ENCODE measurements around the gene RSPH6A. TPM values are rescaled to one million over a fixed set of nuclear protein-coding genes. Genes with fewer than 3 reads are reported as not detected.

RSPH6A gene
- total and polyA plus RNA-seq, 2 of the 4 experiments (the other 2 are of a cell fraction): under 0.01 to 0.09 TPM

GRCh38 chr19:45780146-45780447, 35.0 kb downstream of the RSPH6A start:
- H4K5ac ChIP-seq (ENCODE audit: low read depth, low read length): no peak overlapping the region
- POLR2A ChIA-PET (ENCODE audit: unreplicated experiment): no interaction called here
- H2AK9ac ChIP-seq (replicated peaks; ENCODE audit: low read depth, low read length, poor library complexity): peak overlapping the region; percentile 31
- no peak overlapping the region for H4K91ac ChIP-seq (ENCODE audit: insufficient read depth, low read depth, low read length)
- CTCF ChIA-PET: no interaction called here
- H3K18ac ChIP-seq (ENCODE audit: low read depth, low read length): no peak overlapping the region
- H3K27ac ChIP-seq (ENCODE audit: insufficient read depth, low read length): no peak overlapping the region
- intact Hi-C loops (cut with micrococcal nuclease): no loop called here
- H3K4ac ChIP-seq (ENCODE audit: low read depth, low read length): no peak overlapping the region
- in situ Hi-C loops (cut with MboI; ENCODE audit: low sequenced_read_pairs): no loop called here
- peaks cover 35% of the 10 kb centered on the region for H3K36me3 ChIP-seq (ENCODE audit: control insufficient read depth, insufficient read depth, low read length)
- H3K56ac ChIP-seq (ENCODE audit: extremely low read depth, insufficient read depth, low read length): no peak overlapping the region
- H4K8ac ChIP-seq (ENCODE audit: low read depth in 2 of 2, low read length in 2 of 2): no peak overlapping the region
- H4K20me1 ChIP-seq (ENCODE audit: insufficient read depth, low read length): peaks cover 30% of the 10 kb centered on the region
- no peak overlapping the region for H2BK120ac ChIP-seq (ENCODE audit: low read depth, low read length)
- no peak overlapping the region for H2BK5ac ChIP-seq (ENCODE audit: low read depth, low read length, poor library complexity, severe bottlenecking)
- peaks cover 28 to 72% of the 10 kb centered on the region in 2 experiments for H3K79me1 ChIP-seq (ENCODE audit: low read depth in 1 of 2, low read length in 2 of 2)
- no peak overlapping the region for H2BK20ac ChIP-seq (ENCODE audit: low read depth, low read length)
- H2AFZ ChIP-seq (replicated peaks; ENCODE audit: low read length, poor library complexity): no peak overlapping the region
- TF ChIP-seq USF2 (IDR thresholded peaks at IDR 0.05; ENCODE audit: low read depth, low read length): no peak
- TF ChIP-seq RCOR1 (IDR thresholded peaks at IDR 0.05; ENCODE audit: insufficient replicate concordance, low read length): no peak
- TF ChIP-seq NFE2L2 (IDR thresholded peaks at IDR 0.05; ENCODE audit: low read depth, low read length): no peak
- no peak overlapping the region; the same call in 1 of the 2 replicates for H3K4me2 ChIP-seq (ENCODE audit: low read depth, low read length)
- no peaks in the 10 kb centered on the region for H3K27me3 ChIP-seq (ENCODE audit: control insufficient read depth, insufficient read depth, low read length)
- BruUV-seq (replicated peaks): no TSS peak
- peak overlapping the region; percentile 60; the same call in 1 of the 2 replicates for H3K23ac ChIP-seq (ENCODE audit: low read depth, low read length)
- no peak overlapping the region for H2BK15ac ChIP-seq (ENCODE audit: low read depth, low read length)
- peak overlapping the region; percentile 26; the same call in 1 of the 2 replicates for H2AK5ac ChIP-seq (ENCODE audit: low read depth, low read length)
- DNase-seq: no peak
- no peak overlapping the region for H3K9ac ChIP-seq (ENCODE audit: low read depth, low read length)
- peaks cover 30% of the 10 kb centered on the region for H3K4me1 ChIP-seq (ENCODE audit: control insufficient read depth, insufficient read depth, low read length)
- H3K14ac ChIP-seq (replicated peaks; ENCODE audit: low read depth, low read length): no peak overlapping the region
- H3K9me3 ChIP-seq (ENCODE audit: control insufficient read depth, insufficient read depth, low read length): no peaks in the 10 kb centered on the region
- no peak for ATAC-seq (ENCODE audit: low read depth)
- dilution Hi-C loops (cut with HindIII; ENCODE audit: low sequenced_read_pairs, unreplicated experiment): no loop called here
- peaks cover 19% of the 10 kb centered on the region for H3K9me1 ChIP-seq (ENCODE audit: insufficient read depth, low read length)
- no CpG with 5 or more reads among the region's 4 CpGs for WGBS, 2 experiments (ENCODE audit: extremely low coverage in 2 of 2, insufficient read length in 1 of 2)
- H3K4me3 ChIP-seq (ENCODE audit: insufficient read depth, low read depth, low read length): no peak overlapping the region

Data from IMR-90 (cell line).